ENCODE results near the gene IQCC. TPM values are rescaled to one million over a fixed set of nuclear protein-coding genes. Genes with fewer than 3 reads are reported as not detected.
A peak's percentile ranks its signal among the peaks of the same experiment; 100 is the strongest.

IQCC gene
- polyA plus RNA-seq, 1 of the 3 experiments (the other 2 are of a cell fraction), result 2.4 TPM

- peak; percentile 74 for TF ChIP-seq CTCF (IDR thresholded peaks at IDR 0.05)
- TF ChIP-seq FOXJ3 (CRISPR knock-in tag; IDR thresholded peaks at IDR 0.05), result no peak
- TF ChIP-seq RXRA (IDR thresholded peaks at IDR 0.05; ENCODE audit: borderline replicate concordance, low read depth), result no peak
- TF ChIP-seq TCF12 (IDR thresholded peaks at IDR 0.05), result no peak; the same call in 1 of the 2 replicates
These were observed 42.8 kb downstream of the IQCC start (continued) for GRCh38 chr1:32247983-32248889.

GRCh38 chr1:32249831-32250525 lies 44.5 kb downstream of the IQCC start:
- H2AFZ ChIP-seq (ENCODE audit: low read depth), result no peak overlapping the region
- H3K27ac ChIP-seq (ENCODE audit: low read depth in 2 of 2, low read length in 1 of 2), result no peak overlapping the region
- H3K4me2 ChIP-seq, result no peak overlapping the region
- POLR2A ChIA-PET, result no interaction called here
- no peaks in the 10 kb centered on the region for H3K27me3 ChIP-seq (ENCODE audit: insufficient read depth)
- no peaks in the 10 kb centered on the region for H3K36me3 ChIP-seq (replicated peaks in 1 of 2; ENCODE audit: control insufficient read depth in 1 of 2, insufficient read depth in 2 of 2, low read length in 1 of 2)
- H3F3A ChIP-seq (replicated peaks; ENCODE audit: insufficient read depth), result peaks cover 3% of the 10 kb centered on the region
- no peaks in the 10 kb centered on the region for H3K79me2 ChIP-seq (ENCODE audit: insufficient read depth)
- no peak overlapping the region for H3K4me3 ChIP-seq (ENCODE audit: low read depth in 2 of 2, low read length in 1 of 2)
- DNase-seq, result no peak
- no peaks in the 10 kb centered on the region for H3K9me2 ChIP-seq
- no peaks in the 10 kb centered on the region for H3K9me3 ChIP-seq
- TF ChIP-seq RCOR1 (IDR thresholded peaks at IDR 0.05; ENCODE audit: low read length) (no peak), CHD2 (IDR thresholded peaks at IDR 0.05; ENCODE audit: low read length, partially characterized antibody) (no peak), JUND (IDR thresholded peaks at IDR 0.05) (no peak), FOSL2 (IDR thresholded peaks at IDR 0.05; ENCODE audit: borderline replicate concordance, low read depth) (no peak), GATA2 (CRISPR knock-in tag; IDR thresholded peaks at IDR 0.05) (no peak), PBX3 (IDR thresholded peaks at IDR 0.05) (no peak), RXRA (IDR thresholded peaks at IDR 0.05; ENCODE audit: borderline replicate concordance, low read depth) (no peak), IRF3 (IDR thresholded peaks at IDR 0.05; ENCODE audit: low read depth, low read length) (no peak), EZH2phosphoT487 (IDR thresholded peaks at IDR 0.05; ENCODE audit: borderline replicate concordance, low read depth) (no peak), GABPA (IDR thresholded peaks at IDR 0.05; ENCODE audit: low read depth) (no peak), NFIC (IDR thresholded peaks at IDR 0.05; ENCODE audit: borderline replicate concordance) (no peak), CTCF (IDR thresholded peaks at IDR 0.05) (no peak)
- H3K9ac ChIP-seq, result no peak overlapping the region
- H4K20me1 ChIP-seq (ENCODE audit: insufficient read depth), result no peaks in the 10 kb centered on the region
- WGBS (ENCODE audit: low lambda C conversion rate), result 89% methylated on average over 9 of the region's 9 CpGs
- H3K4me1 ChIP-seq (ENCODE audit: control insufficient read depth in 1 of 2, insufficient read depth in 2 of 2, low read depth in 1 of 2, low read length in 1 of 2), result peaks cover 2 to 10% of the 10 kb centered on the region in 2 experiments; a peak in 3 of 4 replicates
- CTCF ChIA-PET, result interaction anchor here (0.6 to 5.4 kb wide), 2 partner anchors 22 to 34 kb away, joined by 4 to 45 read pairs; no protein-coding TSS in a partner anchor
